HG03575 (cell line): Measurements from ENCODE around the gene NEXMIF.
"Not testable (repeated sequence)": the region's sequence is repeated elsewhere in the genome, so short reads cannot be mapped to it uniquely, and the experiment has no call there.

Experiments
- ATAC-seq: cut with Tn5 transposase; IDR thresholded peaks from one replicate; pipeline ENCODE4 v1.9.1; 2021; ENCODE audit not compliant: unreplicated experiment, insufficient number of reproducible peaks, low FRiP score; ENCODE audit errors: extremely low read depth

NEXMIF gene

GRCh38 chrX:74925225-74926088, at the start of gene NEXMIF:
NEXMIF (minus strand) TSS chrX:74925452.
- ATAC-seq, result no peak

DNA sequence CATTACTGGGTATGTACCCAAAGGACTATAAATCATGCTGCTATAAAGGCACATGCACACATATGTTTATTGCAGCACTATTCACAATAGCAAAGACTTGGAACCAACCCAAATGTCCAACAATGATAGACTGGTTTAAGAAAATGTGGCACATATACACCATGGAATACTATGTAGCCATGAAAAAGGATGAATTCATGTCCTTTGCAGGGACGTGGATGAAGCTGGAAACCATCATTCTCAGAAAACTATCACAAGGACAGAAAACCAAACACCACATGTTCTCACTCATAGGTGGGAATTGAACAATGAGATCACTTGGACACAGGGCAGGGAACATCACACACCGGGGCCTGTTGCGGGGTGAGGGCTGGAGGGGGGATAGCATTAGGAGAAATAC, 36.7 kb upstream of the NEXMIF start:
- not testable (repeated sequence) for ATAC-seq

DNA sequence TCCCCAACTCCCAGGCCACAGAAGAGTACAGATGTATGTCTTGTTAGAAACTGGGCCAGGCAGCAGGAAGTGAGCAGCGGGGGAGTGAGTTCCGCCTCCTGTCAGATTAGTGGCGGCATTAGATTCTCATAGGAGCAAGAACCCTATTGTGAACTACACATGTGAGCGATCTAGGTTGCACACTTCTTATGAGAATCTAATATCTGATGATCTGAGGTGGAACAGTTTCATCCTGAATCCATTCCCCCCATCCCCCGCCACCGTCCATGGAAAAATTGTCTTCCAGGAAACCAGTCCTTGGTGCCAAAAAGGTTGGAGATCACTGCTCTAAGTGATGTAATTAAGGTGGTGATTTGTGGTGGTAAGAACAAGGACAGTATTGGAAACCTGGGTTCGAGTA, 24.5 kb upstream of the NEXMIF start:
- no peak for ATAC-seq

GRCh38 chrX:74940414-74940813, 15.2 kb upstream of the NEXMIF start:
- ATAC-seq, result no peak

GRCh38 chrX:74931214-74931613, 6.0 kb upstream of the NEXMIF start:
- ATAC-seq, result no peak

DNA sequence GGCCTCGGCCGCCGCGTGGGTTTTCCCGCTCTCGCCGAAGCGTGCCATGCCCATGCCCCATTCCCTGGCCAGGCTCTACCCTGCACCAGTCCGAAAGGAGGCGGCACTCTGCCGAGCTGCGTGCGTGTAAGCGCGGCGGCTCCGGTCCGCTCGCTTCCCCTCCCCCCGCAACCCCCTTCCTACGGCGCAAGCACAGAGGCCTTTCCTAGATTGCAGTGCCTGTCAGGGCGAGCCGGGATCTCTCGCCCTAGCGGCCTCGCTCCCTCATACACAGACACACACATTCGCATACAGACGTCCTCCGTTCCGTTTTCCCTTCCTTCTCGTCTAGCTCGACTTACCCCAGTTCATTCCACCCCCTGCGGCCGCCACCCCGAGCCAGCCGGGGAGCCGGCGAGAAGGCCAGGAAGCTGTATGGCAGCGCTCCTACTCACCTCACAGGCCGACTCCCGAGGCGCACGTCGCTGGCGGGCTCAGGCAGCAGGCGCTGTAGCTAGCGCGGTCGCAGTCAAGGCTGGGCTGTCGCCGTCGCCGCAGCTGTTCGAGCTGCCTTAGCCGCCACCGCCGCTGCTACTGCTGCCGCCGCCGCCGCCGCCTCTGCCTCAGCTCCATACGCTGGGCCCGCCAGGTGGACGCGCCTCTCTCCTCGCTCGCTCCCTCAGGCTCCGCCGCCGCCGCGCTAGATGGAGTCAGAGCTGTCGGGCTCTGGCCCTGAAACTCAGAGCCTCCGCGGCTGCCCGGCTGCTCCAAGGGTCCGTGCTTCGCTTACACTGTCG, 615 bp downstream of the NEXMIF start:
- ATAC-seq, result no peak

- ATAC-seq, result no peak
These were observed 1.3 kb downstream of the NEXMIF start for GRCh38 chrX:74923942-74924448.

GRCh38 chrX:74922922-74923543, 2.2 kb downstream of the NEXMIF start:
- peak; percentile 92 for ATAC-seq

- ATAC-seq, result no peak
These were observed 13.8 kb downstream of the NEXMIF start for GRCh38 chrX:74911494-74911893.

GRCh38 chrX:74906417-74906816, 18.8 kb downstream of the NEXMIF start:
- ATAC-seq, result no peak

DNA sequence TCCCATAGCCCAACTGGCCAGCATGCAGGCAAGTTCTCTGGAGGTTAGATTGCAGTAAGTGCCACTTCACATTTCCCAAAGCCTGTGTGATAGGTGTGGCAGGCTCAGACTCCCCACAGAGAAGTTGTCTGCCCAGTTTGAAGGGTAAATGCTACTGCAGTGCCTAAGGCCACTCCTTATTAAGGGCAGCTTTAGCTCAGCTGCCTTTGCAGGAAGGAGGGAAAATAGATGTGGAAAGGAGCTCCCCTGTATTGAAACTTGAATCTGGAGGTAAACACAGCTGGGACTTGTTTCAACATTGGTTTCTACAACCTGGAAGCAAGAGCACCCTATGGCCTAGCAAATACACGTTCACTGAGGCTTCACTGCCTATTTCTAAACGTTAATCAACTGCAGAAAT, 22.4 kb downstream of the NEXMIF start:
- no peak for ATAC-seq

- no peak for ATAC-seq
These were observed 32.7 kb downstream of the NEXMIF start for GRCh38 chrX:74892561-74892960.

- no peak for ATAC-seq
These were observed 34.4 kb downstream of the NEXMIF start for GRCh38 chrX:74890676-74891430.

DNA sequence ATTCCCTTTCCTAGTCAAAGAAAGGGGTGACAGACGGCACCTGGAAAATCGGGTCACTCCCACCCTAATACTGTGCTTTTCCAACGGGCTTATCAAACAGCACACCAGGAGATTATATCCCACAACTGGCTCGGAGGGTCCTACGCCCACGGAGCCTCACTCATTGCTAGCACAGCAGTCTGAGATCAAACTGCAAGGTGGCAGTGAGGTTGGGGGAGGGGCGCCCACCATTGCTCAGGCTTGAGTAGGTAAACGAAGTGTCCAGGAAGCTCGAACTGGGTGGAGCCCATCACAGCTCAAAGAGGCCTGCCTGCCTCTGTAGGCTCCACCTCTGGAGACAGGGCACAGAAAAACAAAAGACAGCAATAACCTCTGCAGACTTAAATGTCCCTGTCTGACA, 42.9 kb downstream of the NEXMIF start:
- ATAC-seq, result not testable (repeated sequence)

GRCh38 chrX:74865725-74866124, 59.5 kb downstream of the NEXMIF start:
- no peak for ATAC-seq

- no peak for ATAC-seq
These were observed 72.0 kb downstream of the NEXMIF start for GRCh38 chrX:74853255-74853654.

DNA sequence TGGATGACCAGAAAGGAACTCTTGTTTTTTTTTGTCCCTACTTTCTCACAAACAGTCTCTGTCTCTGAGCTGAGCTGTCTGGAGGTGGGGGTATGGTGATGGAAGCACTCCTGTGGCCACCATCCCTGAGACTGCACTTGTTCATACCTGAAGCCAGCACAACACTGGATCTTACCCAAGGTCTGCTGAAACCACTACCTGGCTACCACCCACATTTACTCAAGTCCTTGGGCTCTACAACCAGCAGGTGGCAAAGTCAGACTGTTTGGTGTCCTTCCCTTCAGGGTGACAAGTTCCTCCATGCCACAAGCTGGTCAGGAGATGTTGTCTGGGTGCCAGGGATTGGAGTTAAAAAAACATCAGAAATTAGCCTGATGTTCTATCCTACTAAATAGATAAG, 89.7 kb downstream of the NEXMIF start:
- ATAC-seq, result no peak

DNA sequence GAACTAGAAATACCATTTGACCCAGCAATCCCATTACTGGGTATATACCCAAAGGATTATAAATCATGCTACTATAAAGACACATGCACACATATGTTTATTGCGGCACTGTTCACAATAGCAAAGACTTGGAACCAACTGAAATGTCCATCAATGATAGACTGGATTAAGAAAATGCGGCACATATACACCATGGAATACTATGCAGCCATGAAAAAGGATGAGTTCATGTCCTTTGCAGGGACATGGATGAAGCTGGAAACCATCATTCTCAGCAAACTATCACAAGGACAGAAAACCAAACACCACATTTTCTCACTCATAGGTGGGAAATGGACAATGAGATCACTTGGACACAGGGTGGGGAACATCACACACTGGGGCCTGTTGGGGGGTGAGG, 105.5 kb downstream of the NEXMIF start:
- ATAC-seq, result not testable (repeated sequence)

- no peak for ATAC-seq
These were observed 110.6 kb downstream of the NEXMIF start for GRCh38 chrX:74814681-74815080.
